ENCODE data around the gene FBP1.

DNA sequence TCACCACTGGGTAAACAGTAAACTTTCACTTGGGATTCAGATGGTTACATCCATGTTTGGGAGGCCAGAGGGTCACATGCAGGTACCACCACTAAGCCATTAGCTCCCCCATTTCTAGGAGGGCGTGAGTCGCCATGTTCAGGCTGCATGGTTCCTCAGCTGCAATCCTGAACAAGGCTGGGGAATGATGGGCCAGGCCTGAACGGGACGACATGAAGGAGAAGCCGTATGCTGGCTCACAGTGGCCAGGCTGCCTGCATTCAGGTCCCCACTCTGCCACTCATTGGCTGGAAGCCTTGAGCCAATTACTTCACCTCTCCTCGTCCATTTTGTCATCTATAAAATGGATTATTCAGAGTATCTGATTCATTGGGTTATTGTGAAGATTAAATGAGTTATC lies 36.7 kb downstream of the FBP1 start:
- no peak for TF ChIP-seq CTCF (conservative IDR thresholded peaks at IDR 0.05; ENCODE audit: low read length)
- TF ChIP-seq EZH2phosphoT487 (IDR thresholded peaks at IDR 0.05; ENCODE audit: borderline replicate concordance), result no peak

Measured in Loucy (cell line).